Cardiac fibroblast (primary cell): ENCODE results near the gene HMGCLL1.

ENCODE experiments used
- DNase-seq, 2 donors: peaks; one replicate each; pipeline versions ENCODE4 v3.0.0 to v3.0.0-alpha.2; 2010; ENCODE audit warnings: low read depth in 2 of 2
- H3K4me3 ChIP-seq, 2 donors: replicated peaks in 1 of 2; 1 replicate in 1 of 2; 2 replicates in 1 of 2; pipeline ENCODE4 v1.5.1; 2011; ENCODE audit warnings: low read depth in 2 of 2, low read length in 2 of 2, mild to moderate bottlenecking in 2 of 2, moderate library complexity in 1 of 2
- TF ChIP-seq, protein P1 (sequence below): IDR thresholded peaks from one replicate; pipeline ENCODE4 v1.5.1; 2011; ENCODE audit warnings: low read depth, mild to moderate bottlenecking, low read length, inconsistent platforms

Gene HMGCLL1

DNA sequence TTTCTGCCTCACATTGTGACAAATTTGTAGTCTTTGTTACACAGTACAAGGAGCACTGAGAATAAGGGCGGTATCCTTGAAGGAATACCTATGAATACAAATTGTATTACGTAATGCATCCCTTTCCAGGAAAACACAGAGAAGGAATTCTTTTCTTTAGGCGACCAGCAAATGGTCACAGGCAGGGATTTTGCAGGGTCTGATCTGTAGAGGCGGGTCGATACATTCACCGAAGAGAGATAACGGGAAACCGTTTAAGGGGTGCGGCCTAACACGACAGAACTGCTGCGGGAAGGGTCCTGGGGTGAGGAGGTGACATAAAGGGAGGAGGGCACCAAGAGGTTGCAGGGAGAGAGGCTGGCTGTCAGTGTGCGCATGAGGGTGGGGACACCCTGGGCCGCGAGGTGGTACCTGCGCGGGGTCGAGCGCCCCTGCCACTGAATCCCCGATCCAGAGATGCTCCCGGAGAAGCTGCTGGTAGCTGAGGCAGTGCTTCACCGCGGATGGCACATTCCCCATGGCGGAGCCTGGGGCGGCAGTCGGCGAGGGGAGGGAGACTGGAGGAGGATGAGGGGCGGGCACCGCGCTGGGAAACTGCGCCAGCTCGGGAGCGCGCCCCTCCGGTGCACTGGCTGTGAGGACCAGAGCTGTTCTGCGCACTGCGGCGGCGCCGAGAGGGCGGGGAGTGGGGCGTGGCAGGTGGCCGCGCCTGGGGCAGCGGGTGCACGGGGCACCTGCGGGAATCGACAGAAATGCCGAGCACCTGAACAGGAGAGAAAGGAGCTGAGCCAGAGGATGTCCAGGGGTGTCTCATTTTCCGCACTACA is at the start of gene HMGCLL1:
Gene HMGCLL1 (minus strand): TSS at position 656 of the 827 bp plus-strand sequence. CDS start 137 bp downstream, at position 519.
- TF ChIP-seq, protein P1, sequence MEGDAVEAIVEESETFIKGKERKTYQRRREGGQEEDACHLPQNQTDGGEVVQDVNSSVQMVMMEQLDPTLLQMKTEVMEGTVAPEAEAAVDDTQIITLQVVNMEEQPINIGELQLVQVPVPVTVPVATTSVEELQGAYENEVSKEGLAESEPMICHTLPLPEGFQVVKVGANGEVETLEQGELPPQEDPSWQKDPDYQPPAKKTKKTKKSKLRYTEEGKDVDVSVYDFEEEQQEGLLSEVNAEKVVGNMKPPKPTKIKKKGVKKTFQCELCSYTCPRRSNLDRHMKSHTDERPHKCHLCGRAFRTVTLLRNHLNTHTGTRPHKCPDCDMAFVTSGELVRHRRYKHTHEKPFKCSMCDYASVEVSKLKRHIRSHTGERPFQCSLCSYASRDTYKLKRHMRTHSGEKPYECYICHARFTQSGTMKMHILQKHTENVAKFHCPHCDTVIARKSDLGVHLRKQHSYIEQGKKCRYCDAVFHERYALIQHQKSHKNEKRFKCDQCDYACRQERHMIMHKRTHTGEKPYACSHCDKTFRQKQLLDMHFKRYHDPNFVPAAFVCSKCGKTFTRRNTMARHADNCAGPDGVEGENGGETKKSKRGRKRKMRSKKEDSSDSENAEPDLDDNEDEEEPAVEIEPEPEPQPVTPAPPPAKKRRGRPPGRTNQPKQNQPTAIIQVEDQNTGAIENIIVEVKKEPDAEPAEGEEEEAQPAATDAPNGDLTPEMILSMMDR: no peak
- H3K4me3 ChIP-seq: peak within 1 kb of the TSS; percentile 26 to 48
- peak in 1 of 2 donors; percentile 1 for DNase-seq

DNA sequence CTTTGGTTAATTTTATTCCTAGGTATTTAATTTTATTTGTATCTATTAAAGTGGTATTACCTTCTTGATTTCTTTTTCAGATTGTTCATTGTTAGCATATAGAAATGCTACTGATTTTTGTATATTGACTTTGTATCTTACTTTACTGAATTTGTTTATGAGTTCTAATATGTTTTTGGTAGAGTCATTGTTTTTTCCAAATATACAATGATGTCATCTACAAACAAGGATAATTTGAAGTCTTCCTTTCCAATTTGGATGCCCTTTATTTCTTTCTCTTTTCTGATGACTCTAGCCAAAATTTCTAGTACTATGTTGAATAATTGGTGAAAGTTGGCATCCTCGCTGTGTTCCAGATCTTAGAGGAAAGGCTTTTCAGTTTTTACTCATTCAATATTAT is 43.0 kb upstream of the HMGCLL1 start:
- DNase-seq: no peak
- no peak overlapping the region for H3K4me3 ChIP-seq
- TF ChIP-seq, protein P1: no peak

DNA sequence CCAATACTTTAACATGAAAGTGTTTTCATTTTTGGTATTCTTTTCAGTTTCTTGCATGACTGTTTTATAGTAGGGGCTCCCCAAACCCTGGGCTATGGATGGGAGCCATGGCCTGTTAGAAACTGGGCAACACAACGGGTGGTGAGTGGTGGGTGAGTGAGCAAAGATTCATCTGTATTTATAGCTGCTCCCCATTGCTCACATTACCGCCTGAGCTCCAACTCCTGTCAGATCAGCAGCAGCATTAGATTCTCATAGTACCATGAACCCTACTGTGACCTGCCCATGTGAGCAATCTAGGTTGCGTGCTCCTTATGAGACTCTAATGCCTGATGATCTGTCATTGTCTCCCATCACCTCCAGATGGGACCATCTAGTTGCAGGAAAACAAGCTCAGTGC is 42.3 kb upstream of the HMGCLL1 start:
- no peak overlapping the region for H3K4me3 ChIP-seq
- no peak for DNase-seq
- TF ChIP-seq, protein P1: no peak

- TF ChIP-seq, protein P1: peak; percentile 66
- peak; percentile 66 to 67 for DNase-seq
- no peak overlapping the region for H3K4me3 ChIP-seq
Measured at GRCh38 chr6:55617272-55617671, 38.3 kb upstream of the HMGCLL1 start.

GRCh38 chr6:55604021-55604420 is 25.0 kb upstream of the HMGCLL1 start:
- TF ChIP-seq, protein P1: no peak
- no peak overlapping the region for H3K4me3 ChIP-seq
- peak in 1 of 2 donors; percentile 2 for DNase-seq

DNA sequence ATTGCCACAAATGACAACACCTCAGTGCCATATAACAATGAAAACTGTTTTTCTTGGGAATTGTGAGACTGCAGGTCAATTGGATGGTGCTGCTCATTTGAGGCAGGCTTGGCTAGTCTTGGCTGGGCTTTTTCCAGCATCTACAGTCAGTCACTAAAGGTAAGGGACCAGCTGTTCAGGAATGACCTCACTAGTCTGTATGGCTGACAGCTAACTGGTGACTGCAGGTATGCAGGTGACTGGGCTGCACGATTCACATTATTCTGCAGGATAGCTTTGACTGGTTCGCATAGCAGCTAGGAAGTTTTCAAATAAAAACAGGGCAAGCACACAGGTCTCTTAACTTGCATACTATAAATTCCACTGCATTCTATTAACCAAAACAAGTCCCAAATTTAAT is 22.1 kb upstream of the HMGCLL1 start:
- H3K4me3 ChIP-seq: no peak overlapping the region
- TF ChIP-seq, protein P1: no peak
- DNase-seq: no peak

GRCh38 chr6:55594442-55594841 is 15.4 kb upstream of the HMGCLL1 start:
- no peak for DNase-seq
- H3K4me3 ChIP-seq: no peak overlapping the region
- TF ChIP-seq, protein P1: no peak
